Activated CD4-positive, alpha-beta T cell treated with anti-CD3 and anti-CD28 coated beads, Interleukin-2, amount 50 U/mL, for 48 hours (primary cell): ENCODE data around the gene RNF214.

Source experiments
- DNase-seq, 2 experiments: peaks; one replicate each; pipeline ENCODE4 v3.0.0-alpha.2; 2020

The RNF214 gene

DNA sequence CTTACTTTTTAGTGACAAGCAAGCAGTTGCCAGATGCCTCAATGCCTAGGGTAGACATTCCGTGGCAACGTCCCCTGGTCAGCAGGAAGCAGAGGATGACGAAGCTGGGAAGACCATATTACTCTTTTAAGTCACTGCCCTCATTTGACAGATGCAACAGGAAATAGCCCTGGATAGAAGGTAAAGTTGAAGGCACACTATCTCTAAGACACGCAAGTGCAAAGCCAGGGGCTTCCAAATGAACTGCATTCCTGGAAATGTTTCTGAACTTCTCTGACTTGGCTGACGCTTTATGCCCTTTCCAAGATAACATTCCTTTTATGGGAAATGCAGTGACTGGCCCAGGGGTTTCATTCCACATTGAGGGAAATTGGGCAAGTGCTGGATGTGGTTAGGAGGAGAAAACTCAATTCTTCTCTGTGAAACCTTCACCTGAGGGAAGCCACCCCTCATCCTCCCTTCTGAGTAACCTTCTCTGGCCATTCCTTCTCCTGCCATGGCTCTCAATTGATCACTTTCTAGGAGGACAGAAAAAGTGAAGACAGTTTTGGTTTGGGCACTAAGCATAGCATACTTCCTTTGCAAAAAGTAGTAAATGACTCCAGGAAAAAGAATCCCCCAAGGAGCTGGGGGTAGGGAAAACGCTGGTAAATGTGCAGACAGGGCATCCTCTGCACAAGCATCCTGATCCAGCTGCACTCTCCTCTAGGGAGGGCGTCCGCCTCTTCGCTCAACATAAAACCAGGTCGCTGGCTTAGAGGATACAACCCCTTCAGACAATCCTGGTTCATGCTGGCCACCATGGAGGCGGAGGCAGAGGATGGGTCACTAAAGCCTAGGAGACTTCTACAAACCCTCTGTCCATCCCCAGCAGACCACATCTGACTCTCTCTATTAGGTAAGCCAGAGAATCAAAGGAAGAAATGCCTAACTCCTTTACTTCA, 15.1 kb upstream of the RNF214 start:
- no peak for DNase-seq

DNA sequence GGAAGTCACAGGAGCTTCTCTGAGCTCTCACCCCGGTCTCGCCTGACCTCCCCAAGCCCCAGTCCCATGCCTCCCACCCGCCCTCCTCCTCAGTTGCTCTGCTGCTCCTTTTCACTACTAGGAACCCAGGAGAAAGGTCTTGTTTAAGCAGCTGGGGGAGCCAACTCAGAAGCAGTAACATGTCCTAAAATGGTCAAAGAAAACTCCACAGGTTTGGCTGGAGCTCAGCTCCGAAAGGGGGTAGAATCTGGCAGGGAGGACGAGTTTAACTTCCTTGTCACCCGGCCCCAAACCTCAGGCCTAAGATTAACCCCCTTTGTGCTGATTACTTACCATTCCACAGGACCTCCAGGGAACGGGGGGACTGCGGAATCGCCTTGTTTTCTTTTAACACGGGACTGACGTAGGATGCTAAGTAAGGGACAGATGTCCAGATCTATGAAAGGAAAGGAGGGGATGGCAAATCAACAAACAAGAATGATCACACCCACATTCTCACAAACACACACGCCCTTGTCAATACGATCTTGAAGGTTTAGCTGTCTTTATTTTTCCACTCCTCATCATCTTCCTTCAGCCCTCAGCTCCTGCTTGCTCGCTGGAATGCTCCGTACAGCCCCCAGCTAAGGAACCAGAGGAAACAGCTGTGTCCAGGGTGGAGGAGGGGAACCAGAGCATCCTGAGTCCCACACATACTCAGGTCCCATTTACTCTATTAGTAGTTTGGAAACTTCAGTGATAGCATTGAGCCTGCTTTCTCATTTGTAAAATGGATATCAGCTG, 14.1 kb upstream of the RNF214 start:
- DNase-seq = no peak

DNA sequence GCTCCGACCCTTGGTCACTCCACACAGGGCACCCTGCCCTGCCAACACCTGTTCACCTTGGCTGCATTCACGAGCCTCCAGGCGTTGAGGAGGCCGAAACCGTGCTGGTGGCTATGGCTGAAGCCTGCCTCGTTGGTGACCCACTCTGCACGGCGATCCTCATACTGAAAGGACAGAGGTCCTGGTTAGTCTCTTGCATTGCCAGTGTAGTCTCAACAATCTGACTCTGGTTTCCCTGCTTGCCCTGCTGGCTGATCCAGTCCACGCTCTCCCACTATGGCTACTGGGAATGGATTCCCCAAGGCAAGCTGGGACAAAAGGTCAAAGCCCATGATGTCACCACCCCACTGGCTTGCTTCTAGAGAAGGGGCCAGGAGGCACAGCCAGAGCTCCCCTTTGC, 13.5 kb upstream of the RNF214 start:
- no peak for DNase-seq

DNA sequence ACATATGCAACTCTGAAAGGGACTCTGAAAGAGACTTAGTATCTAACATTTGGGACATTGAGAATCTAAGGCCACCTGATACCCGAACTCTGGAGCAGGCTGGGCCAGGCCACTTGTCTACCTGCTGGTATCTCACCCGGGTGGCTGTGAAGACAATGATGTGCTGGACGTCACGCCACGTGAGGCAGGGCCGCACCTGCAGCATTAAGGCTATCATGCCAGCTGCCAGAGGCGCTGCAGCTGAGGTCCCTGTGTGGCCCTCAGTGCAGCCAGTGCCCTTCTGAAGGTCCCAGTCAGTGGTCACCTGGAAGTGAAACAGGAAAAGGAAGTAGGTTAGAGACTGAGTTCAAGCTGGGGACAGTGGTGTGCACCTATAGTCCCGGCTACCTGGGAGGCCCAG, 13.0 kb upstream of the RNF214 start:
- no peak for DNase-seq

DNA sequence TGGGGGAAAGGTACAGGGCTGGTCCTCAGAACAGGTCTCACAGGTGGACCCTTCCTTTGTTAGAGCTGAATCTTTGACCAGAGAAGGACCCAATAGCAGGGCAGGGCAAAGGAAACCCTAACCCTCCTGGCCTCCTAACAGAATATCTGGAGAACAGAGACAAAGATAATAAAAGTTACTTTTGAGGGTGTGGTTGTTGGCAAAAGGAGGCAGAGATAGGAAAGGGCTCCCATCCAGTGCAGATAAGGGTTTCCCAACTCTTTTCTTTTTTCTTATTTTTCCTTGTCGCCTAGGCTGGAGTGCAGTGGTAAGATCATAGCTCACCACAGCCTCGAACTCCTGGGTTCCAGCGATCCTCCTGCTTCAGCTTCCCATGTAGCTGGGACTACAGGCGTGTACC, 12.5 kb upstream of the RNF214 start:
- no peak for DNase-seq

DNA sequence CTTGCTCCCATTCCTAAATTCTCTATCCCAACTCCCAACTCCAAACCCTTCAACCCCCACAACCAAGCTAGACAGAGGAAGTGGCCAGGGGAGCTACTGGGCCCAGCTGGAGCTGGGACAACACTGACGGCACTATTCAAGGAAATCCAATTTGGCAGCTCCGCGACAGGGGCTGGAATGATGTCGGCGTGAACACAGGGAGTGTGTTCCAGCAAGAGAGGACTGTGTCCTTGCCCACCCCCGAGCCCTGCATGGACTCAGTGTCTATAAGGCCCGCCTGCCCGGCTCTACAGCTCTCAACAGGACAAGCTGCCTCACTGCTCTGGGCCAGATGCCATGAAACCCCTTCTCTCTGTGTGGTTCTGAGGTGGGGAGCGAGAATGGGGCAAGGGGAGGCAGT, 11.9 kb upstream of the RNF214 start:
- DNase-seq = no peak

DNA sequence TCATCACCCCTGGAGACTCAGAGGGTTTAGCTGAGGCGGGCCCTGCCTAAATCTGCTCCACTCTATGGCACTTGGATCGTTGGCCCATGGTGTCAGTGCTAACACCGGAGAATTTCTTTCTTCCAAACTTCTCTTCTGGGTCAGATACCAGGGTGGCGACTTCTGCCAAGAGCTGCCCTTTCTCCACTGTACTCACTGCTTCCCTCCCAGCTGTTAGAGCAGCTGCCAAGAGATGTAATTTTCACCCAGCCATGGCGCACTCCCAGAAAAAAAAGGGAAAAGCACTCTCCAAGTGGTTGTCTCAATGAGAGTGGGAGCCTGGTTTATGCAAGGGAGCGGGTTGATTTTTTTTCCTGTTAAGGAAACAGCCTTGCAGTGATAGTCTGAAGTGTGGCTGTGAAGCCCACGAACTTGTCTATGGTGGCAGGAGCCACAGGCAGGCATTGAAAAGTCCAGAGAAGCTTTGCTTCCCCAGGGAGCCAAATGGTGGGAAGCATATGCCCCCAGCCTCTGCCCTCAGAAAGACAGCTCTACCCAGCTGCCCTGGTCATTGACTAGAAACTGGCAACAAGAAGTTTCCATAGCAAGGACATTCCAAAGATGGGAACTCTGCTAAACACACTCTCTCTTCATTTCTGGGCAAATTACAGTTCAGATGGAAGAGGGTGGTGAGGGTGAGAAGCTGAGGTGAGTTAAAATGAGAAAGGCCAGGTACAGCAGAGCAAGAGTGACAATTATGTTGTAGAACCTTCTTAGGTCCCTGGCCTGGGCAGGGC, 11.3 kb upstream of the RNF214 start:
- no peak for DNase-seq

DNA sequence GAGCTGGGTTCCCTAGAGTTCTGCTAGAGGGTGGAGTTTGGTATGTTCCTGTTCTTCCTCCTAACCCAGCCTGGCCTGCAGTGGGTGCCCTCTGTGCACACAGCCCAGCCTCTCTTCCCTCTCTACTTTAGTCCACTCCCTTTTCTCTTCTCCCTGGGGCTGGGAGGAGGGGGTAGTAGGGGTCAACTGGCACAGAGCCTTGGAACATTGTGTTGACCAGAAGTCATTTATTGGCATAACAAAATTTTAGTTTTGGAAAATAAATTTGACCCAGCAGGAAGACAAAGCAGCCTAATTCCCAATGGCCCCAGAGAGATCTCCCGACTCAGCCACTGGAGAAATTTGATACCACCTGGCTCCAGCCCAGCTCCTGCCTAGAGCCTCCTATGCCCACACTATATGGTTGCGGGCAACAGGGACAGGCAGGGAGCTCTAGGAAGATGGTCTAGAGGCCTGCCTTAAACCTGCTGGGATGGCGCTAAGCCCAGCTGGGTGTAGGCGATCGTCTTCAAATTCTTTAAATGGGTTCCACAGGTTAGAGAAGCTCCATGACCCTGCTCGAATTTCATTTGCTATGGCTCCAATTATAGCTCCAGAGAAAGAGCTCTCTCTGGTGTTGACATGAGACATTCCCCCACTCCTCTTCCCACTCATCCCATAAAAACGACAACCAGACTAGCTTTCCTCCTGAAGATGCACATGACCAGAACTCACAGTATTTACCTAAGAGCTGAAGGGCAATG, 10.5 kb upstream of the RNF214 start:
- no peak for DNase-seq

DNA sequence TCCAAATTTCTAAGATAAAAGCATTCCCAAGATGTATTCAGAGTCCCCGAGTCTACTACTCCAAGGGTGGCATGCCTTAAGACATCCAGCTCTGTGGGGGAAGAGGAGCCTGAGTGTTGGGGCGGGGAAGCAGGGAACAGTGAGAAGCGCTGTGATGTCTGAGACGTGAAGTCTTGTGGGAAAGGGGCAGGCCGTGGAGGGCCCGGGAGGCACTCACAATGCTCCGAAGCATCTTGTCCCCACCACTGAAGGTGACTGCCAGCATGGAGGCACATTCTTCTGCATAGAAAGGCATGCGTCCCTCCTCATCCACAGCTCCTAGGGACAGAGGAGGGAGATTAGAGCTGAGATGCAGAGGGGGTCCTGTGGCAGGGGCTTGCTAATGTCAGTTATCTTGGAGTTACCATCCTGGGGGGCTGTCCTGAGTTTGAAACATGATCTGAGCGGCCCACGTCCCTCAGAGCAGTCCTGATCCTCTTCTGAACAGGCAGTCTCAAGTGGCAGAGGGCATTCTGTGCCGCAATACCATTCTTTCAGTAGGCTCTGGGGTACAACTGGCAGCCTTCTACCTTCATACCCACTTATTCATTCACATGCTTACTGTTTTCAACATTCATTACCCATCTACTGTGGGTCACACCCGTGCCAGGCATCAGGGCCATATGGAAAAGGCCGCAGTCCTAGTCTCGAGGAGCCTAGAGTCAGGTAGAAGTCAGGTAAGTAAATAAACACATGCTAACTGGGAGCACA, 9.3 kb upstream of the RNF214 start:
- no peak for DNase-seq

DNA sequence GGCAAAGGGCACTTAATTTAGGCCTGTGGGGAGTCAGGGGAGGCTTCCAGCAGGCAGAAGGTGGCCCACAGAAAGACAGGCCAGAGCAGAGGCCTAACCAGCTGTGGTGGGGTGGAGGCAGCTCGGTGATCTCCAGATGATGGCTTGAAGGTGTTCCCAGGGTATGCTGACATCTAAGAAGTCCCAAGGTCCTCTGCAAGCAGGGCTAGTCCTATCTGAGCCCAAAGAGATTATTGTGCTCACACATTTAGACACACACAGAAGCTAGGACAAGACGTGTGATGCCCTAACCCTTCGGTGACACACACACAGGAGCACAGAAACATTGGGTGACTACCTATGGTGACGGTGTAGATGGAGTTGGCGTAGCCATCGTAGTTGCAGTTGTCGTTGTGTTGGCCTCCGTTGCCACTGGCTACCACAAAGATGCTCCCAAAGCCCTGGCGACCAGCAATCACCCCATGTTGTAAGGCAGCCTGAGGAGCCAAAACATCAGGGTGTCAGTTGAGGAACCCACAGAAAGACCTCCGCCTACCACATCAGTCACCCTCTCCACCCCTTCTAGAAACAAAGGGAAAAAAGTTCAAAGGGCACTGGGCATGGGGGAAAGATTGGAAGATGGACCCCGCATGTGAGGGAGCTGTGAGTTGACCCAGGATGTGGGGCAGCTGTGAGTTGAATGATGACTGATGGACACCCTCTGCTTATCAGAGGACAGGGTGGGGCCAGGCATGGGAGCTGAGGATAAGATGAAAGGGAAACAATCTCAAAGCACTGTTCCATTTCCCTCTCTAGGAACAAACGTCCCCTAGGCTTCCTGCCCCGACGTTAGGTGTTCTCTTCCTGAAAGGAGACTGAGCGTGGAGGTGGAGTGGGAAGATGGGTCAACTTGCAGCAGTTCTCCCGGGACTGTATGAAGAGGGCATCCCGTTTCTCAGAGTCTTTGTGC, 8.5 kb upstream of the RNF214 start:
- DNase-seq = no peak

DNA sequence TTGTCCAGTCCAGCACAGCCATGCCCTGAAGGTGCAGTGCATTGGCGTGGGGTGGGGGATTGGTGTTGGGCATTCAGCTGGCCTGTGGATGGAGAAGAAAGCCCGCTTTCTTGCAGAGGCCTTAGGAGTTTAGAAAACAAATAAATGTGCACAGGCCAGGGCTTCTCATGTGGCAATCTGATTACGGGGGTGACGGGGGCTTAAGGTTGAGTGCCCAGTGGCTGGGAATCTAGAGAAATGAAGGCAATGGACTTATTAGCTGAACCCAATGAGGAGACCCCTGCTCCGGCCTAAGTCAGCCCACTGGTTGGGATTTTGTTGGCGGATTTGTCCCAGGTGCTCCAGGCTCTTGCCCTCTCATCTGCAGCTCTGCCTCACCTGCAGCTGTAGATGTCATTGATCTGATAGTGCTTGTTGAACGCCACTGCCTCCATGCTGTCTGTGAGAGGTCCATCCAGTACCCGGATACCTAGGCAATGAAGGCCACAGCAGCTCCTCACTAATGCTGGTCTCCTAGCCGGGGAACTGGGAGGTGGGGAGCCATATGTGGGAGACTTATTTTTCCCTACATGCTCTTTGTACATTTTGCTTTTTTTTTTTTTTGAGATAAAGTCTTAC, 6.8 kb upstream of the RNF214 start:
- no peak for DNase-seq

DNA sequence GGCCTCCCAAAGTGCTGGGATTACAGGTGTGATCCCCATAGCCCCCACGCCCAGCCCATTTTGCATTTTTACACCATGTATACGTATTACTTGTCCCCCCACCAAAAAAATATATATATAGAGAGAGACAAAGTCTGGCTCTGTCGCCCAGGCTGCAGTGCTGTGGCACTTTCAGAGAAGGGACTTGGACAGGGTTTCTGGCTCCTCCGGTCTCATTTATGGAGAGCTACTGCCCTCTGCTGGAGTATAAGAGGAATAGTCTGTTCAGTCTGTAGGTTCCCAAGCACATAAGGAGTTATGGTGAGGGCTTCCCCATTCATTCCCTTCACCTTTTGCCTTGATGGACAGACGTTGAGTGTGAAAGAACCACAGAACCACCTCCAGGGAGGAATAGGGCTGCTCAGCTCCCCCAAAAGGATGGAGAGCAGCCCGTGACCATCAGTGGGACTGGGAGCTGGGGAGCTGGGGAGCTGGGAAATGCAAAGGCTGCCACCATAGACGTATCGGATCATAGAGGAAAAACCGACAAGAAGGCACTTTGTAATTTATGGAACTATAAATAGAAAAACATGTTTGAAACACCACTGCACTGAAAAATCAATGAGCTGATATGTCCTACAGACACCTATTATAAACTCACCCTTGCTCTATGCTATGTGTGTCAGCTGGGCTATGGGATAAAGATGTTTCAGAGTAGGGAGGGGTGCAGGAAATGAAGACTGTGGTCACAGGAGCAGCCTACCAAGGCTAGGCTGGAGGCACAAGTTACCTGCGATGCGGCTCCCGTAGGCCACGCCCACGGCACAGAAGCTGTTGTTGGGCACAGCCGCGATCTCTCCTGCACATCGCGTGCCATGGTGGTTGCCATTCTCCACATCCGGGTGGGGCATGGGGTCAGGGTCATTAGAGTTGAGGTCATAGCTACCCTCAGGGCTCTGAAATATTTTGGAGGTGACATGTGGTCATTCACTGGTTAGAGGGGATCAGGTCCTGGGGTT, 5.8 kb upstream of the RNF214 start:
- DNase-seq = peak in 1 of 2 experiments; percentile 33

DNA sequence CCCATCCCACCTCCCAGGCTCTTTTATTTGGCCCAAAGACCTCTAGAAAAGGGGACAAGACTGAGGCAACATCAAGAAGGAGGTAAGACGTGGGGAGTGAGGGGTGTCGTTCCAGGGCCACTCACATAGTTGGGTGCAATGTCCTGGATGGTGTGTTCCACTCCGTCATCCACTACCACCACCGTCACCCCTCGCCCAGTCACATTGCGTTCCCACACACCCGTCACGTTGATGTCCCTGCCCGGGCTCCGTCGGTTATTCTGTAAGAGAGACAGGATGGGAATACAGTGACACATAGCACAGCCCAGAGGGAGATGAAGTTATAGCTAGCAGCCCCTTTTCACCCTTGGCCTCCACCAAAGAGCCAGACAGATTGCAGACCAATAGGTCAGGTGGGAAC, 4.4 kb upstream of the RNF214 start:
- DNase-seq = no peak

DNA sequence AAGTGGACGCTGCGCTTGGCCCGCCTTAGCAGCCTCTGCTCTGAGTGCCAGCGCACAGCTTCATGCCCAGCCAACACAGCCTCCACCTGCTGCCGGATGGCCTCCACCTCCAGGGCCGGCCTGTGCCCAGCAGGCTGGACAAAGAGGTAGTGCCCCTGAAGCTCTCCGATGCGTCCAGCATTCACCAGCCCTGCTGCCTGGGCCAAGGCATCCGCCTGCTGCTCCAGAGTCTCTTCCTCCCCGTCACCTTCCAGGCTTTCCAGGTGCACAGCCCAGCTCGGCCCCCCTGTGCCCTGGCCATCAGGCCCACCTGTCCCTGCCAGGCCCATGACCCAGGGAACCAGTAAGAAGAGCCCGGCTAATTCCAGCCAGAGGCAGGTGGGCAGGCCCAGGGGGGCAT, 3.1 kb upstream of the RNF214 start:
- DNase-seq = no peak

DNA sequence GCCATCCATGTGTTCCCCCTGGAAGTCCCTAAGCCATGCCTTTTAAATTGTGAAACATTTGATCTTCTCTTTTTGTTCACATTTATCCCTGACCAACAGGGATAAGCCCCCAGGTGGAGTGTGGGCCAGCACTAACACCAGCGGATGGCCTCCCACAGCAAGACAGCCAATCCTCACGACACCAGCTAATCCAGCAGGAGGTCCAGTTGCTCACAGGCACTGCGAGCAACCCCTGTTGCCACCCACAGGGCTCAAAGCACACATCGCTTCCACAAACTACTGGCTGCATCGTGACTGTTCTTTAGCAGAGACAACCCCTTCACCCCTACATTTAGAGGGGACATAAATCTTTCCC, 2.6 kb upstream of the RNF214 start:
- DNase-seq = no peak

DNA sequence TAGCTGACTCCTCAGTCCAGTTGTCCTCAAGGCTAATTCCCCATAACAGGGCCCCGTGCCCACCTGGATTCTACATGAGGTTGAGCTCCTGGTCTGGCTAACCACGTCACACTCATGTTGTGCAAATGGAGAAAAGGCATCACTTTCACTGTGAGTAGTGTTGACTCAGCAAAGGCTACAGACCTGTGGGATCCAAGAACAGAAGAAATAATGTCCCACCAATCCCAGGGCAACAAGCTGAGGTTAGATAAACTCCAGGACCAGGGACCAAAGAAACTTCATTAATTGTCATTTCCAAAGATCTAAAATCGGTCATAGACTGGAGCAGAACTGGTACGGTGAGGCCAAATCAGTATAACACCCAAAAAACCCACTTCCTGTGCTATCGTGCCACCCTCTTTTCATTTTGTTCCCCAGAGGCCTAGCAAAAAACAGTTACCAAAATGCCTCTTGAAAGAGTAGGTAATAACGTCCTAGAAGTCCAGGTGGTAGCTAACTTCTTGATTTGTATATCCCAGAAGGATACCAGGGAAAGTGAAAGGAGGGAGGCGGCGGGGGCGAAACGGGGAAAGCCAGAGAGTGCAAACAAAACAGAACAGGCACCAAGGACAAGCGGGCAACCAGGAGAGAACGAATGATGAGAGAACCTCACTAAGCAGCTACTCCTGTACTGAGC, 2.0 kb upstream of the RNF214 start:
- DNase-seq = peak; percentile 53 to 71

DNA sequence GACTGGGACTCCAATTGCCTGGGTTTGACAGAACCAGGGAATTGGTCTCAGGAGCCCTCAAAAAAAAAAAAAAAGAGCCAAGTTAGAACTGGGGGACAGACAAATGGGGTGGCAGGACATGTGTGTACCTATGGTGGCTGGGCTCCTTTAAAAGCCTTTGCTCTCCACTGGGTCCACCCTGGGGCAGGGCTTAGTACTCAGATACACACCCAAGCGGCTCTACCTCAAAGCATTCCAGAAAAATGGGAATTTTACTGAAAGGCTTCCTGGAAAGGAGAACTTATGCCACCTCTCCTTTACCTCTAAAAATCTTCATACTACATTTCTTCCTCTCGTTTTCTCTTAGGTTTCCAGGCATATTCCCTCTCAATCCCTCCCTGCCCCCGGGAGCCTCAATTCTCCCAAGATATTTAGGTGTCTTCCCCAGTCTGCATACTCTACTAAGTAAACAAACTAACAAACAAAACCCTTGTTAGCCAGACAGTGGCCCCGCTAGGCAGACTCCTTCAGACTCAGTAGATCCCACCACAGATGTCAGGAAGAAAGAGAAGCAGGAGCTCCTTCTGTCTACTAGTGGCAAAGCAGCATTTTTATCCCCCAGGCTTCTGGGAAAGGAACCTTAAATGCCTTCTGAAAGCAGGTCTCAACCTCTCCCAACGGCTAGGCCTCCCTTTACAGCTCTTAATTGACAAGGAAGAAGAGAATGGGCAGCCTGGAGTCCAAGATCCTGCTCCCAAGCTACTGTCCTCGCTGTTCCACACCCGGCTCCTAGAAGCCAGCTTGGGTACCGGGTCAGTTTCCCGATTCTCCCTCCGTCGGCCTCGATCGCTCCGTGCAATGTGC, 1.3 kb upstream of the RNF214 start:
- DNase-seq = peak in 1 of 2 experiments; percentile 18

DNA sequence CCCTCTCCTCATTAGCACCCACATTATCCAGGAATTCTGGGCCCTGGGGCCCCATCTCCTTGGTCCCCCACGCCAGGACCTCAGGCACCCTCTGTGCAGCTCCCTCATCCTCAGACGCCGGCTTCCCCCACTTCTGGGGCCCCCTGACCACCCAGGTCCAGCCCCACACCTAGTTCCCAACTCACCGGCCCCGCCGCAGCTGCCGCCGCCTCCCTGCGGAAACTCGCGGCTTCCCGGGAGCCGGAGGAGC, 704 bp upstream of the RNF214 start, which contains the start of gene PCSK7:
Gene PCSK7 (minus strand): TSS at position 232 of the 250 bp plus-strand sequence. CDS start 2,229 bp downstream, outside the sequence.
- DNase-seq = peak; percentile 69 to 75
